Prostate gland (tissue), 2 donors: Measurements from ENCODE around the gene ATP6V0A4. TPM values are rescaled to one million over a fixed set of nuclear protein-coding genes. Genes with fewer than 3 reads are reported as not detected.

Source experiments
- DNase-seq: peaks from one replicate; pipeline ENCODE4 v3.0.0-alpha.2; 2019; ENCODE audit warnings: low spot score
- H3K27ac ChIP-seq, 2 donors: fragments of 200-600 bp; sonication (generic); 2 replicates each; pipeline ENCODE4 v1.5.1; 2017 to 2019
- H3K27me3 ChIP-seq: fragments of 200-600 bp; sonication (generic); replicated peaks from 2 replicates; pipeline ENCODE4 v1.5.1; 2019; ENCODE audit not compliant: insufficient read depth
- H3K36me3 ChIP-seq, 2 donors: fragments of 200-600 bp; sonication (generic); 1 replicate in 1 of 2; 2 replicates in 1 of 2; pipeline versions ENCODE4 v1.5.1 to v1.8.1; 2017 to 2019
- H3K4me1 ChIP-seq: fragments of 200-600 bp; sonication (generic); replicated peaks from 2 replicates; pipeline ENCODE4 v1.5.1; 2019
- H3K4me3 ChIP-seq, 2 donors: fragments of 200-600 bp; sonication (generic); 2 replicates each; pipeline ENCODE4 v1.5.1; 2017 to 2019
- H3K9me3 ChIP-seq: fragments of 200-600 bp; sonication (generic); 2 replicates; pipeline ENCODE4 v1.5.1; 2017
- POLR2A ChIP-seq: fragments of 450-650 bp; IDR thresholded peaks from one replicate; pipeline ENCODE4 v1.6.1; 2016; ENCODE audit warnings: antibody characterized with exemption, mild to moderate bottlenecking
- POLR2AphosphoS5 ChIP-seq: sonication (generic); formaldehyde crosslinking; IDR thresholded peaks from one replicate; pipeline ENCODE4 v1.6.1; 2017; ENCODE audit warnings: antibody characterized with exemption
- WGBS: methylation state at CpG from one replicate; pipeline ENCODE4 v1.1.5; 2018; 5-methylcytosine and 5-hydroxymethylcytosine counted together
- intact Hi-C: fragments of 100-400 bp; cut with DNase I; formaldehyde crosslinking; loops from one replicate; pipeline ENCODE4 v1.14.2; 2022
- total RNA-seq, 2 donors: library from RNA; depleted of rRNA; stranded (reverse); fragments of >200 nt; gene quantifications; one replicate each; pipeline ENCODE4 v1.1.0, GENCODE V29; 2016
- TF ChIP-seq, protein P1 (sequence below), 4 experiments: fragments of 200-600 bp in 2 of 4; fragments of 450-650 bp in 2 of 4; sonication (generic) in 2 of 4; IDR thresholded peaks; 1 replicate in 3 of 4; 2 replicates in 1 of 4; pipeline ENCODE4 v1.5.1; 2016 to 2019; ENCODE audit warnings: antibody characterized with exemption in 4 of 4, mild to moderate bottlenecking in 2 of 4, moderate library complexity in 2 of 4

ATP6V0A4 gene
- total RNA-seq, 2 donors from 2014 or later = 0.62 to 1.2 TPM

- H3K27ac ChIP-seq = no peak overlapping the region
- no peak for DNase-seq
- intact Hi-C loops = no loop called here
- no peak overlapping the region for H3K4me3 ChIP-seq
- no peaks in the 10 kb centered on the region for H3K27me3 ChIP-seq
- H3K36me3 ChIP-seq = no peaks in the 10 kb centered on the region
- no peaks in the 10 kb centered on the region for H3K4me1 ChIP-seq
- H3K9me3 ChIP-seq = no peaks in the 10 kb centered on the region
- WGBS = 76% methylated on average over 6 of the region's 6 CpGs
- TF ChIP-seq POLR2AphosphoS5 = no peak
- TF ChIP-seq, protein P1, sequence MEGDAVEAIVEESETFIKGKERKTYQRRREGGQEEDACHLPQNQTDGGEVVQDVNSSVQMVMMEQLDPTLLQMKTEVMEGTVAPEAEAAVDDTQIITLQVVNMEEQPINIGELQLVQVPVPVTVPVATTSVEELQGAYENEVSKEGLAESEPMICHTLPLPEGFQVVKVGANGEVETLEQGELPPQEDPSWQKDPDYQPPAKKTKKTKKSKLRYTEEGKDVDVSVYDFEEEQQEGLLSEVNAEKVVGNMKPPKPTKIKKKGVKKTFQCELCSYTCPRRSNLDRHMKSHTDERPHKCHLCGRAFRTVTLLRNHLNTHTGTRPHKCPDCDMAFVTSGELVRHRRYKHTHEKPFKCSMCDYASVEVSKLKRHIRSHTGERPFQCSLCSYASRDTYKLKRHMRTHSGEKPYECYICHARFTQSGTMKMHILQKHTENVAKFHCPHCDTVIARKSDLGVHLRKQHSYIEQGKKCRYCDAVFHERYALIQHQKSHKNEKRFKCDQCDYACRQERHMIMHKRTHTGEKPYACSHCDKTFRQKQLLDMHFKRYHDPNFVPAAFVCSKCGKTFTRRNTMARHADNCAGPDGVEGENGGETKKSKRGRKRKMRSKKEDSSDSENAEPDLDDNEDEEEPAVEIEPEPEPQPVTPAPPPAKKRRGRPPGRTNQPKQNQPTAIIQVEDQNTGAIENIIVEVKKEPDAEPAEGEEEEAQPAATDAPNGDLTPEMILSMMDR (IDR thresholded peaks at IDR 0.05) = no peak
- no peak for TF ChIP-seq POLR2A
Measured at GRCh38 chr7:138662991-138663320, 135.0 kb downstream of the ATP6V0A4 start.

GRCh38 chr7:138662076-138662990 is 135.7 kb downstream of the ATP6V0A4 start:
- no peaks in the 10 kb centered on the region for H3K27me3 ChIP-seq
- TF ChIP-seq, protein P1 (IDR thresholded peaks at IDR 0.05) = no peak
- no peak for TF ChIP-seq POLR2A
- no peak for TF ChIP-seq POLR2AphosphoS5
- WGBS = 83% methylated on average over 5 of the region's 5 CpGs
- H3K4me1 ChIP-seq = no peaks in the 10 kb centered on the region
- H3K4me3 ChIP-seq = no peak overlapping the region
- no peaks in the 10 kb centered on the region for H3K9me3 ChIP-seq
- H3K36me3 ChIP-seq = no peaks in the 10 kb centered on the region
- intact Hi-C loops = no loop called here
- DNase-seq = no peak
- H3K27ac ChIP-seq = no peak overlapping the region

DNA sequence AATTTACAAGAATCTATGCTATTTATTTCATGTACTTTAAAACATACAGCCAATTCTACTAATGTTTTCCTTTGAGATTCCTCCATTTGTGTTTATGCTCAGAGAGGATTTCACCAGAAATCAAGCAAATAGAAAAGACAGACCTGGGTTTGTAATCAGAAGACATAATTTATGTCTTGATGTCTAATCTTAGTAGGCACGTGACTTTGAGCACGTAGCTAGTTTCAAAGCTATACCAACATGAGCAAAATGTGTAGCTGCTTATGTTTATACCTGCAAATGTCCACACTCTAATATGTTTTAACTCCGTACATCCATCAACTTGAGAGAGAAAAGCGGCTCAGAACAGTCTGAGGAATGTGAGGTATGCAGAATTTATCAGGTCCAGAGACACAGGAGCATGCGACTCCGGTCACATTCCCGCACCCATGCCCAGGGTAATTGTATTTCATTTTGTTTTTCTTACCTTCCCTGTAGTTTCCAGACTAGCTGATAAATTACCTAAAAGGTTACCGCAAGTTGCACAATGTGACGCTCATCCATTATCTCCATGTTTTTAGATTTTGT is 136.8 kb downstream of the ATP6V0A4 start:
- intact Hi-C loops = no loop called here
- Histone ChIP-seq H3K27ac (no peak overlapping the region), H3K27me3 (no peaks in the 10 kb centered on the region), H3K4me3 (no peak overlapping the region), H3K9me3 (no peaks in the 10 kb centered on the region), H3K36me3 (no peaks in the 10 kb centered on the region), H3K4me1 (no peaks in the 10 kb centered on the region)
- DNase-seq = no peak
- TF ChIP-seq POLR2AphosphoS5 (no peak), POLR2A (no peak)
- TF ChIP-seq, protein P1 (IDR thresholded peaks at IDR 0.05) = no peak
- WGBS = 57% methylated on average over 9 of the region's 9 CpGs

DNA sequence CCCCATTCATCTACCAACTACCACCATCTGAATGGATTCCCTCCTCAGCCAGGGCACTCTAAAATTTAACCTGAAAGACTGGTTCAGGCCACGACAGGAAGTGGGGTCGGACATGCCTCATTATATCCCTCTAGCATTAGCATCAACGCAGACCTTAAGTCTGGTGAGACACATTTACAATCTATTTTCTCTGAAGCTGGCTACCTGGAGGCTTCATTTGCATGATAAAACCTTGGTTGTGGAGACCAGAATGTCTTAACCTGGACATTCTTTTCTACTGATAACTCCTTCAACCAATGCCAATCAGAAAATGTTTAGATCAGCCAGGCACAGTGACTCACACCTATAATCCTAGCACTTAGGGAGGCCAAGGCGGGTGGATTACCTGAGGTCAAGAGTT is 139.1 kb downstream of the ATP6V0A4 start:
- H3K27me3 ChIP-seq = no peaks in the 10 kb centered on the region
- 65% methylated on average over 4 of the region's 4 CpGs for WGBS
- no peaks in the 10 kb centered on the region for H3K4me1 ChIP-seq
- no peaks in the 10 kb centered on the region for H3K36me3 ChIP-seq
- intact Hi-C loops = no loop called here
- H3K4me3 ChIP-seq = no peak overlapping the region
- H3K9me3 ChIP-seq = no peaks in the 10 kb centered on the region
- no peak for DNase-seq
- H3K27ac ChIP-seq = no peak overlapping the region
- no peak for TF ChIP-seq POLR2A
- no peak for TF ChIP-seq POLR2AphosphoS5
- TF ChIP-seq, protein P1 (IDR thresholded peaks at IDR 0.05) = no peak
